Rectal smooth muscle tissue (tissue), 1 donor: ENCODE results near the gene XYLT1.

Experiments
- H3K27ac ChIP-seq: one replicate; pipeline ENCODE4 v1.7.0; 2013; ENCODE audit warnings: low read depth, low read length, inconsistent platforms
- H3K27me3 ChIP-seq: one replicate; pipeline ENCODE4 v1.7.0; 2013; ENCODE audit warnings: low read length; ENCODE audit not compliant: control insufficient read depth, insufficient read depth
- H3K36me3 ChIP-seq: one replicate; pipeline ENCODE4 v1.7.0; 2013; ENCODE audit warnings: low read length; ENCODE audit not compliant: control insufficient read depth, insufficient read depth
- H3K4me1 ChIP-seq: one replicate; pipeline ENCODE4 v1.7.0; 2013; ENCODE audit warnings: low read length; ENCODE audit not compliant: control insufficient read depth, insufficient read depth
- H3K4me3 ChIP-seq: one replicate; pipeline ENCODE4 v1.7.0; 2013; ENCODE audit warnings: low read length
- H3K9ac ChIP-seq: one replicate; pipeline ENCODE4 v1.7.0; 2013; ENCODE audit warnings: low read length

XYLT1 gene

DNA sequence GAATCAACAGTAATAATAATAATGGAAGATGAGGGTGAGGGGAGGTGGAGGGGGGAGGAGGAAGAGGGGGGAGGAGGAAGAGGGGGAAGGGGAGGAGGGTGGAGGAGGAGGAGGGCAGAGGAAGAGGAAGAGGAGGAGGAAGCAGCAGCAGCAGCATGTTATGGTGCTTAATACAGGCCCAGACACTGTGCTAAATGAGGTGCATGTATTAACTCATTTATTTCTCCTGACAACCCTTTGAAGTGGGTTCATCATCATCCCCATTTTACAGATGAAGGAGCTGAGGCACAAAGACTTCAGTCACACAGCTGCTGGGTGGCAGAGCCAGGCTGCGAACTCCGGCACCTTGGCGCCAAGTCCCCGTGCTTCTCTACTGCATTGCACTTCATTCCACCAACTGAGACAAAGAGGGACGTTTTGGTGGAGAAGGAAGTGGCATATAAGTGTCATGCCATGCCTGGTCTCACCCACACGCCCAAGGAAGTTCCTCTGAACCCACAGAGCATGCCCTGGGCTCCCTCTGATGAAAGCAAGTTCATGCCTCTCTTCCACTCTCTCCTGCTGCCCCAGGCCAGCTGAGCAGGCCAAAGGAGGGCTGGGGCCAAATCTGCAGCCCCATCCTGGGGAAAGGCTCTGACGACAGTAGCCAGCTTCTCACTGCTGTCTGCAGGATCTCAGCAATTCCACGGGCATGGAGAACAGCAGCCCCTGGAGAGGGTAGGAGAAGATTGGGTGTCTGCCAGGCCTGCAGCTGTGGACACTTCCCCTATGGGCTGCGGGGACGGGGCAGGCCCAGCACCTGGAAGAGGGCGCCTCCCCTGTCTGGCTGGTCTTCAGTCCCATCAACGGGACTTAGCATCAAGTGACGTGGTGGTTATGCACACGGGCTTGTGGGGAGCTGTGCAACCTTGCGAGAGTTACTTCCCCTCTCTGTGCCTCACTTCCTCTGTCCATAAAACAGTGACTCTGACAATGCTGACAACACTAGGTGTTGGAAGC, 21.8 kb downstream of the XYLT1 start:
- no peak overlapping the region for H3K9ac ChIP-seq
- no peak overlapping the region for H3K4me3 ChIP-seq
- no peak overlapping the region for H3K27ac ChIP-seq
- no peaks in the 10 kb centered on the region for H3K36me3 ChIP-seq
- peaks cover 4% of the 10 kb centered on the region for H3K4me1 ChIP-seq
- H3K27me3 ChIP-seq, result no peaks in the 10 kb centered on the region

DNA sequence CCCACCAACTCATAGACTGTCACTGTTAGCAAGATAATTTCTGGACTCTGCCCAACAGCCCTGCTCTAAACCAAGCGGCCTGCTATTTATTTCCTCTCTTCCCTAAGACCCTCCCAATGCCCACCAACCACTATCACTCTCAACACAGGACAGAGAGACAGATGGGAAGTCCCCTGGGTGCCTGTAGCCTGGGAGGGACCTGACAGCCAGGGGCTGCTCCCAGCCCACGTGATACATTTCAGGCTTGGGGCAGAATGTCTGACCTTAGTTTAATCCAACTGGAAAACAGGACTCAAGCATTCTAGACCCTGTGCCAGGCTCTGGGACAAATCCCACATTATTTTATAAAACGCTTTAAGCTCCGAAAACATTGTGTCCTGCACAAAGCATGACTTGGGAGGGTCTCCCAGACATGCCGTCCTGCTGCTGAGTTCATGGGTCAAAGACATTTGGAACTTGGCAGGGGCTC, 23.6 kb downstream of the XYLT1 start:
- Histone ChIP-seq H3K4me1 (peaks cover 4% of the 10 kb centered on the region), H3K27ac (no peak overlapping the region), H3K4me3 (no peak overlapping the region), H3K27me3 (no peaks in the 10 kb centered on the region), H3K9ac (no peak overlapping the region), H3K36me3 (no peaks in the 10 kb centered on the region)

DNA sequence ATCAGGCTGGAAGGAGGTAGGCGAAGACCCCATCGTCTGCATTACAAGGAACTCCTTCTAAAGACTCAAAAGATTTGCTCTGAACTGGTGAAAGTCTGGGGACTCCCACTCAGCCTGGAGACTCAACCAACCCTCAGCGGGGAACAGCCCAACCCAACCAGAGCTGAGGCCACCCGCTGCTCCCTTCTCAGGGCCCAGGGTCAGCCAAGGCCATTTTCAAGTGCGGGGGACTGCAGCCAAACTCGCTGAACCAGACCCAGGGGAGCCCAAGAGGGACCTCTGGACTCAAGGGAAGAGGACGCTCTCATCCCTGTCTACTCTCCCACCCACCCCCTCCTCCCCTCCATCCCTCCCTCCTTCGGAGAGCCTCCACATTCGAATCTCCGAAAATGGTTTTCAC, 24.1 kb downstream of the XYLT1 start:
- H3K27me3 ChIP-seq, result no peaks in the 10 kb centered on the region
- H3K36me3 ChIP-seq, result no peaks in the 10 kb centered on the region
- H3K27ac ChIP-seq, result no peak overlapping the region
- H3K4me3 ChIP-seq, result no peak overlapping the region
- H3K4me1 ChIP-seq, result peaks cover 4% of the 10 kb centered on the region
- H3K9ac ChIP-seq, result no peak overlapping the region

- H3K36me3 ChIP-seq, result no peaks in the 10 kb centered on the region
- no peak overlapping the region for H3K4me3 ChIP-seq
- no peak overlapping the region for H3K27ac ChIP-seq
- no peak overlapping the region for H3K9ac ChIP-seq
- H3K4me1 ChIP-seq, result peaks cover 4% of the 10 kb centered on the region
- no peaks in the 10 kb centered on the region for H3K27me3 ChIP-seq
Observed at GRCh38 chr16:17445421-17445820, 25.3 kb downstream of the XYLT1 start.

DNA sequence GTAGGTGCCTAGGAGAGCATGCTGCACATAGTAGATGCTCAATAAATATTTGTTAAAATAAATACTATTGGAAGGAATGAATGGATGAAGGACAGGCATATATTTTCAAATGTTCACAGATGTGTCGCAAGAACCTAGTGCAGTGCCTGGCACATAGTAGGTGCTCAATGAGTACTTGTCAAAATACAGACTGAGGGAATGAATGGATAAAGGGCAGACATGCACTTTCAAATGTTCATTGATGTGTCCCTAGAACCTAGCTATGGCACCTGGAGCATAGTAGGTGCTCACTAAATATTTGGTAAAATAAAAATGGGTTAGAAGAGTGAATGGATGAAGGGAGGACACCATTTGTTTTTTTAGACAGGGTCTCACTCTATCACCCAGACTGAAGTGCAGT, 26.1 kb downstream of the XYLT1 start:
- Histone ChIP-seq H3K4me3 (no peak overlapping the region), H3K9ac (no peak overlapping the region), H3K27me3 (no peaks in the 10 kb centered on the region), H3K36me3 (no peaks in the 10 kb centered on the region), H3K27ac (no peak overlapping the region), H3K4me1 (peaks cover 4% of the 10 kb centered on the region)

DNA sequence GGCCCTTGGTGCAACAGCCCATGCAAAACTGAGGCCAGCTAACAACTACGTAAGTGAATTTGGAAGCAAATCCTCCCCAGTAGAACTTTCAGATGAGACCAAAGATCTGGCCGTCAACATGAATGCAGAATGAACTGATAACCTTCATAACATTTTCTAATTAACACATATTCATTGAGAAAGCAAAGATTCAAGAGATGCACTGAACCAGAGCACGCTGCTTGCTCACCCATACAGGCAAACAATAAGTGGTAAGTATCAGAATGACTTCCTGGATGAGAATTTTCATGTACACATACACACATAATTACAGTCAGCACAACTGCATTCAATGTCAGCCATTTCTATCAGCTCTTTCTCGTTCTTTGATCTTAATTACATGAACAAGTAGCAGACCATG, 30.6 kb downstream of the XYLT1 start:
- H3K27ac ChIP-seq, result no peak overlapping the region
- H3K9ac ChIP-seq, result no peak overlapping the region
- H3K4me3 ChIP-seq, result no peak overlapping the region
- H3K27me3 ChIP-seq, result no peaks in the 10 kb centered on the region
- H3K4me1 ChIP-seq, result peaks cover 4% of the 10 kb centered on the region
- no peaks in the 10 kb centered on the region for H3K36me3 ChIP-seq

GRCh38 chr16:17439580-17439979, 31.2 kb downstream of the XYLT1 start:
- no peaks in the 10 kb centered on the region for H3K36me3 ChIP-seq
- H3K4me3 ChIP-seq, result no peak overlapping the region
- H3K9ac ChIP-seq, result no peak overlapping the region
- peaks cover 4% of the 10 kb centered on the region for H3K4me1 ChIP-seq
- H3K27me3 ChIP-seq, result no peaks in the 10 kb centered on the region
- no peak overlapping the region for H3K27ac ChIP-seq

GRCh38 chr16:17437981-17438380, 32.8 kb downstream of the XYLT1 start:
- no peaks in the 10 kb centered on the region for H3K27me3 ChIP-seq
- H3K36me3 ChIP-seq, result no peaks in the 10 kb centered on the region
- no peak overlapping the region for H3K9ac ChIP-seq
- peaks cover 4% of the 10 kb centered on the region for H3K4me1 ChIP-seq
- no peak overlapping the region for H3K27ac ChIP-seq
- H3K4me3 ChIP-seq, result no peak overlapping the region

DNA sequence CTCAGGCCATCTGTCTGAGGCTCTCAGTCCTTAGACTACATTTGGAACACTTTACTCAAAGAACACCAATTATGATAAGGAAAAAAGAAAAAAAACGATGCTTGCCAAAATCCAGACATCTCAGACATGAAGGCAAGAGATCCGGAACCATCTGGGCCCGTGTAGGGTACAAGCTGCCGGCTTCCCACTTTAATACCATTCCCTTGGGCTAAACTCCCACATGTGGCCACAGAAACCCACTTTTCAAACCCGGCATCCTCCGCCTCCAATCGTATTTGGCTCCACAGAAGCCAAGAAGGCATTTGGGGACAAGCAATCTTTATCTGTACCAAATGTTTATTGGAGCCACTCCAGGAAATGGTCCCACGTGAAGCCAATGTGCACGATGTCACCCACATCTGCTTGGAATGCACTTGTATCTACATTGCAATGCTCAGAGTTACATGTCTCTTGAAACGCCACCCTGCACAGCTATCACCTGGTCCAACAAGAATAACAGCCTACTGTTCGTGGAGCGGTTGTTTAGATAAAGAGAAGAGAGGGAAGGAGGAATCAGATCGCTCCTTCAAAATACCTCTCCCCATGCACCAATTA, 33.5 kb downstream of the XYLT1 start:
- H3K27me3 ChIP-seq, result no peaks in the 10 kb centered on the region
- H3K4me1 ChIP-seq, result peaks cover 4% of the 10 kb centered on the region
- H3K36me3 ChIP-seq, result no peaks in the 10 kb centered on the region
- H3K4me3 ChIP-seq, result no peak overlapping the region
- no peak overlapping the region for H3K27ac ChIP-seq
- H3K9ac ChIP-seq, result no peak overlapping the region

DNA sequence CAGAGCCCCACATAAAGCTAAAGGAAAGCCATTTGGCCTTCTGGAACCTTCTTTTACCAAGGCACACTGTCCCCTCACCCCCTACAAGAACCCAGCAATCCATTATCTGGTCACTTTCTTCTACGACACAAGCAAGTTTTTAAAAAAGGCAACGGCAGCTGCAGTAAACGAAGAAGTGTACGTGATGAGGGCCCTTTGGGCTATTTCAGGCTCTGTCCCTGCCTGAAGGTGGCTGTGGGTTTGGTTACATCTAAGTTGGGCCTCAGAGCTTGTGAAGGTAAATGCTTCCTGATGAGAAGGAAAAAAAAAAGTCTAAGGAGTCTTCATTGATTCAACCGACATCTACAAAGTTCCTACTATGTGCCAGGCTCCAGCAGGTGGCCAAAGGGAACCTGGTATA, 35.4 kb downstream of the XYLT1 start:
- no peaks in the 10 kb centered on the region for H3K27me3 ChIP-seq
- H3K4me1 ChIP-seq, result peaks cover 4% of the 10 kb centered on the region
- no peak overlapping the region for H3K27ac ChIP-seq

GRCh38 chr16:17433577-17434451, 36.9 kb downstream of the XYLT1 start:
- H3K4me1 ChIP-seq, result peaks cover 4% of the 10 kb centered on the region
- no peaks in the 10 kb centered on the region for H3K27me3 ChIP-seq
- H3K9ac ChIP-seq, result no peak overlapping the region
- no peaks in the 10 kb centered on the region for H3K36me3 ChIP-seq
- H3K27ac ChIP-seq, result no peak overlapping the region
- H3K4me3 ChIP-seq, result no peak overlapping the region

More for the DNA sequence above, 35.4 kb downstream of the XYLT1 start:
- Histone ChIP-seq H3K36me3 (no peaks in the 10 kb centered on the region), H3K4me3 (no peak overlapping the region), H3K9ac (no peak overlapping the region)
